Neural cell (in vitro differentiated cells): Measurements from ENCODE around the gene LYPLA2. TPM values are rescaled to one million over a fixed set of nuclear protein-coding genes. Genes with fewer than 3 reads are reported as not detected.
"Not testable (repeated sequence)": the region's sequence is repeated elsewhere in the genome, so short reads cannot be mapped to it uniquely, and the experiment has no call there.

Experiments
- H2AFZ ChIP-seq: fragments of 200-600, 300-800 bp; sonication (generic), shearing (Covaris generic); 2 replicates; pipeline ENCODE4 v1.6.0; 2014; ENCODE audit warnings: low read depth, mild to moderate bottlenecking, antibody characterized with exemption, low read length, moderate library complexity
- H3F3A ChIP-seq: fragments of 200-600 bp; shearing (Covaris generic); 2 replicates; pipeline ENCODE4 v1.6.1; 2016; ENCODE audit warnings: mild to moderate bottlenecking, moderate library complexity, mixed read lengths, antibody characterized with exemption, low read length; ENCODE audit not compliant: insufficient read depth, poor library complexity, severe bottlenecking
- H3K27ac ChIP-seq: fragments of 200-600, 300-800 bp; sonication (generic), shearing (Covaris generic); 2 replicates; pipeline ENCODE4 v1.5.1; 2014; ENCODE audit warnings: mild to moderate bottlenecking, low read length, moderate library complexity
- H3K27me3 ChIP-seq: fragments of 300-800, 200-600 bp; sonication (generic), shearing (Covaris generic); 2 replicates; pipeline ENCODE4 v1.6.0; 2014; ENCODE audit warnings: mild to moderate bottlenecking, low read depth, low read length, moderate library complexity; ENCODE audit not compliant: insufficient read depth
- H3K36me3 ChIP-seq: fragments of 300-800, 200-600 bp; sonication (generic), shearing (Covaris generic); 2 replicates; pipeline ENCODE4 v1.5.1; 2014; ENCODE audit warnings: mild to moderate bottlenecking, antibody characterized with exemption, low read length, moderate library complexity; ENCODE audit not compliant: insufficient read depth
- H3K4me2 ChIP-seq: fragments of 300-800, 200-600 bp; sonication (generic), shearing (Covaris generic); 2 replicates; pipeline ENCODE4 v1.6.0; 2014; ENCODE audit warnings: mild to moderate bottlenecking, low read length
- H3K4me3 ChIP-seq: fragments of 300-800, 200-600 bp; sonication (generic), shearing (Covaris generic); 2 replicates; pipeline ENCODE4 v1.5.1; 2014; ENCODE audit warnings: mild to moderate bottlenecking, low read length, moderate library complexity
- H3K79me2 ChIP-seq: fragments of 200-600 bp; shearing (Covaris generic); replicated peaks from 2 replicates; pipeline ENCODE4 v1.6.0; 2014; ENCODE audit warnings: mild to moderate bottlenecking, low read length, moderate library complexity; ENCODE audit not compliant: insufficient read depth
- H3K9ac ChIP-seq: fragments of 300-800, 200-600 bp; sonication (generic), shearing (Covaris generic); 2 replicates; pipeline ENCODE4 v1.6.1; 2016; ENCODE audit warnings: mild to moderate bottlenecking, low read length, mixed read lengths
- H3K9me2 ChIP-seq: fragments of 200-600 bp; shearing (Covaris generic); 2 replicates; pipeline ENCODE4 v1.6.1; 2016; ENCODE audit warnings: mild to moderate bottlenecking, low read length, mixed read lengths; ENCODE audit not compliant: insufficient read depth
- H3K9me3 ChIP-seq: fragments of 200-600, 300-800 bp; sonication (generic), shearing (Covaris generic); 2 replicates; pipeline ENCODE4 v1.6.1; 2016; ENCODE audit warnings: mild to moderate bottlenecking, mixed run types, low read length, moderate library complexity, mixed read lengths
- H4K20me1 ChIP-seq: fragments of 200-600 bp; shearing (Covaris generic); 2 replicates; pipeline ENCODE4 v1.6.1; 2016; ENCODE audit warnings: mild to moderate bottlenecking, mixed run types; ENCODE audit not compliant: insufficient read depth
- EP300 ChIP-seq: fragments of 450-650 bp; conservative IDR thresholded peaks from 2 replicates; pipeline ENCODE4 v1.6.1; 2014; ENCODE audit warnings: antibody characterized with exemption, mild to moderate bottlenecking, moderate library complexity; ENCODE audit not compliant: poor library complexity, severe bottlenecking
- EZH2 ChIP-seq: fragments of 200-600, 300-800 bp; shearing (Covaris generic), sonication (generic); IDR thresholded peaks from 2 replicates; pipeline ENCODE4 v1.6.1; 2014; ENCODE audit warnings: antibody characterized with exemption, low read length, borderline replicate concordance, mild to moderate bottlenecking; ENCODE audit not compliant: insufficient read depth, poor library complexity, severe bottlenecking
- MXI1 ChIP-seq: fragments of 450-650 bp; conservative IDR thresholded peaks from 2 replicates; pipeline ENCODE4 v1.6.1; 2014; ENCODE audit warnings: antibody characterized with exemption, mild to moderate bottlenecking; ENCODE audit not compliant: poor library complexity, severe bottlenecking
- POLR2AphosphoS5 ChIP-seq: IDR thresholded peaks from 2 replicates; pipeline ENCODE4 v1.6.1; 2012
- RAD21 ChIP-seq: fragments of 450-650 bp; conservative IDR thresholded peaks from 2 replicates; pipeline ENCODE4 v1.6.1; 2014; ENCODE audit warnings: antibody characterized with exemption, mild to moderate bottlenecking, moderate library complexity
- SMC3 ChIP-seq: fragments of 450-650 bp; conservative IDR thresholded peaks from 2 replicates; pipeline ENCODE4 v1.6.1; 2014; ENCODE audit warnings: antibody characterized with exemption, mild to moderate bottlenecking, moderate library complexity; ENCODE audit not compliant: poor library complexity
- TAF1 ChIP-seq: IDR thresholded peaks from 2 replicates; pipeline ENCODE4 v1.6.1; 2012; ENCODE audit warnings: low read depth
- polyA plus RNA-seq: library from polyadenylated mRNA; depleted of rRNA; stranded (reverse); fragments of >200 nt; gene quantifications from 2 replicates; pipeline ENCODE4 v1.2.3, GENCODE V29; 2014
- TF ChIP-seq, protein P1 (sequence below): IDR thresholded peaks from 2 replicates; pipeline ENCODE4 v1.6.1; 2012; ENCODE audit warnings: borderline replicate concordance
- TF ChIP-seq, protein P2 (sequence below): fragments of 450-650 bp; IDR thresholded peaks from 2 replicates; pipeline ENCODE4 v1.5.1; 2014; ENCODE audit warnings: antibody characterized with exemption, mild to moderate bottlenecking, moderate library complexity; ENCODE audit not compliant: poor library complexity, severe bottlenecking

LYPLA2 gene
- polyA plus RNA-seq, 1 donor from 2014 or later: 107 TPM

DNA sequence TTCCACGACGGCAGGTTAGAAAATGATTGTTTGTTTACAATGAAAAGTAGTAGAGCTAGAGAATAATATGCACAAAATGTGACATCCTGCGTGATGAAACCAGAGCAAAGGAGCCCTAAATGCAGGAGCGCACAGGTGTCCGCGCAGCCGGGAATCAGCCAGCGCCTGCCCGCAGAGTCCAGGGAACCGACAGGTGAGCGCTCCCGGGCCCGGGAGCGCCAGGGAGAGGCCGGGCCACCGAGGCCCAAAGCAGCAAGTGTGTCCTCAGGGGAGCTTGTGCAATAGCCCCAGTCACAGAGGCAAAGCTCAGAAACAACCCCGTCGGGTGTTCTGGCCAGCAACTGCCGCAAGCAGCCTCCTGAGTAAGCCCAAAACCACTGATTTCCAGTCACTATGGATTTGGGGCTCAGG is 10.4 kb downstream of the LYPLA2 start:
- H3K9me2 ChIP-seq: no peaks in the 10 kb centered on the region
- H3K4me3 ChIP-seq: peak overlapping the region; percentile 94
- H3K36me3 ChIP-seq: peaks cover 4% of the 10 kb centered on the region
- peak overlapping the region; percentile 86 for H3K9ac ChIP-seq
- peak overlapping the region; percentile 68 for H3K27ac ChIP-seq
- H3K9me3 ChIP-seq: no peaks in the 10 kb centered on the region
- no peaks in the 10 kb centered on the region for H3F3A ChIP-seq
- no peaks in the 10 kb centered on the region for H3K79me2 ChIP-seq
- H4K20me1 ChIP-seq: no peaks in the 10 kb centered on the region
- peak overlapping the region; percentile 78 for H3K4me2 ChIP-seq
- no peak for TF ChIP-seq MXI1
- TF ChIP-seq TAF1: no peak
- TF ChIP-seq EZH2: no peak
- no peak for TF ChIP-seq POLR2AphosphoS5
- no peaks in the 10 kb centered on the region for H3K27me3 ChIP-seq
- H2AFZ ChIP-seq: peak overlapping the region; percentile 80

DNA sequence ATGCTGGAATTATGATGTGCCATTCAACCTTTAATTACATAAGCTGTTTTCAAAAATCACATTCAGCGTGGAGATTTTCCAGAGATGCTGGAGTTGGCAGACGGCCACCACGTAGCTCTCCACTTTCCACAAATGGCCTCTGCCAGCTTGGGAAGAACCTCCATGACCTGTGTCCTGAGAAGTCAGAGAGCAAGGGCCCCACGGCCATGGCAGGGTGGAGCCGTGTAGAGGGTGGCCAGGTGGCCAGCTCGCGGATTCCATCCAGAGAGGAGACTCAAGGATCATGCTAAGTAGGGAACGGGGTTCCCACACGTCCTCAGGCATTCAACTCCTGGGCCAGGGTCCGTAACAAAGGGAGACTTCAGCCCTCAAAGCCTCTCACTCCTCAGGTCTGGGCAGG is 10.9 kb downstream of the LYPLA2 start:
- TF ChIP-seq TAF1: no peak
- no peak for TF ChIP-seq POLR2AphosphoS5
- no peak for TF ChIP-seq EP300
- TF ChIP-seq EZH2: no peak
- no peak for TF ChIP-seq SMC3
- no peak for TF ChIP-seq RAD21
- TF ChIP-seq, protein P1, sequence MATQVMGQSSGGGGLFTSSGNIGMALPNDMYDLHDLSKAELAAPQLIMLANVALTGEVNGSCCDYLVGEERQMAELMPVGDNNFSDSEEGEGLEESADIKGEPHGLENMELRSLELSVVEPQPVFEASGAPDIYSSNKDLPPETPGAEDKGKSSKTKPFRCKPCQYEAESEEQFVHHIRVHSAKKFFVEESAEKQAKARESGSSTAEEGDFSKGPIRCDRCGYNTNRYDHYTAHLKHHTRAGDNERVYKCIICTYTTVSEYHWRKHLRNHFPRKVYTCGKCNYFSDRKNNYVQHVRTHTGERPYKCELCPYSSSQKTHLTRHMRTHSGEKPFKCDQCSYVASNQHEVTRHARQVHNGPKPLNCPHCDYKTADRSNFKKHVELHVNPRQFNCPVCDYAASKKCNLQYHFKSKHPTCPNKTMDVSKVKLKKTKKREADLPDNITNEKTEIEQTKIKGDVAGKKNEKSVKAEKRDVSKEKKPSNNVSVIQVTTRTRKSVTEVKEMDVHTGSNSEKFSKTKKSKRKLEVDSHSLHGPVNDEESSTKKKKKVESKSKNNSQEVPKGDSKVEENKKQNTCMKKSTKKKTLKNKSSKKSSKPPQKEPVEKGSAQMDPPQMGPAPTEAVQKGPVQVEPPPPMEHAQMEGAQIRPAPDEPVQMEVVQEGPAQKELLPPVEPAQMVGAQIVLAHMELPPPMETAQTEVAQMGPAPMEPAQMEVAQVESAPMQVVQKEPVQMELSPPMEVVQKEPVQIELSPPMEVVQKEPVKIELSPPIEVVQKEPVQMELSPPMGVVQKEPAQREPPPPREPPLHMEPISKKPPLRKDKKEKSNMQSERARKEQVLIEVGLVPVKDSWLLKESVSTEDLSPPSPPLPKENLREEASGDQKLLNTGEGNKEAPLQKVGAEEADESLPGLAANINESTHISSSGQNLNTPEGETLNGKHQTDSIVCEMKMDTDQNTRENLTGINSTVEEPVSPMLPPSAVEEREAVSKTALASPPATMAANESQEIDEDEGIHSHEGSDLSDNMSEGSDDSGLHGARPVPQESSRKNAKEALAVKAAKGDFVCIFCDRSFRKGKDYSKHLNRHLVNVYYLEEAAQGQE: no peak
- no peak for TF ChIP-seq MXI1
- TF ChIP-seq, protein P2, sequence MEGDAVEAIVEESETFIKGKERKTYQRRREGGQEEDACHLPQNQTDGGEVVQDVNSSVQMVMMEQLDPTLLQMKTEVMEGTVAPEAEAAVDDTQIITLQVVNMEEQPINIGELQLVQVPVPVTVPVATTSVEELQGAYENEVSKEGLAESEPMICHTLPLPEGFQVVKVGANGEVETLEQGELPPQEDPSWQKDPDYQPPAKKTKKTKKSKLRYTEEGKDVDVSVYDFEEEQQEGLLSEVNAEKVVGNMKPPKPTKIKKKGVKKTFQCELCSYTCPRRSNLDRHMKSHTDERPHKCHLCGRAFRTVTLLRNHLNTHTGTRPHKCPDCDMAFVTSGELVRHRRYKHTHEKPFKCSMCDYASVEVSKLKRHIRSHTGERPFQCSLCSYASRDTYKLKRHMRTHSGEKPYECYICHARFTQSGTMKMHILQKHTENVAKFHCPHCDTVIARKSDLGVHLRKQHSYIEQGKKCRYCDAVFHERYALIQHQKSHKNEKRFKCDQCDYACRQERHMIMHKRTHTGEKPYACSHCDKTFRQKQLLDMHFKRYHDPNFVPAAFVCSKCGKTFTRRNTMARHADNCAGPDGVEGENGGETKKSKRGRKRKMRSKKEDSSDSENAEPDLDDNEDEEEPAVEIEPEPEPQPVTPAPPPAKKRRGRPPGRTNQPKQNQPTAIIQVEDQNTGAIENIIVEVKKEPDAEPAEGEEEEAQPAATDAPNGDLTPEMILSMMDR: no peak
- Histone ChIP-seq H3K9me2 (no peaks in the 10 kb centered on the region), H3K27ac (no peak overlapping the region), H2AFZ (no peak overlapping the region), H3K9ac (peak overlapping the region; percentile 86), H3K27me3 (no peaks in the 10 kb centered on the region), H4K20me1 (no peaks in the 10 kb centered on the region), H3F3A (no peaks in the 10 kb centered on the region), H3K9me3 (no peaks in the 10 kb centered on the region), H3K79me2 (no peaks in the 10 kb centered on the region), H3K36me3 (peaks cover 4% of the 10 kb centered on the region), H3K4me3 (no peak overlapping the region), H3K4me2 (no peak overlapping the region)

DNA sequence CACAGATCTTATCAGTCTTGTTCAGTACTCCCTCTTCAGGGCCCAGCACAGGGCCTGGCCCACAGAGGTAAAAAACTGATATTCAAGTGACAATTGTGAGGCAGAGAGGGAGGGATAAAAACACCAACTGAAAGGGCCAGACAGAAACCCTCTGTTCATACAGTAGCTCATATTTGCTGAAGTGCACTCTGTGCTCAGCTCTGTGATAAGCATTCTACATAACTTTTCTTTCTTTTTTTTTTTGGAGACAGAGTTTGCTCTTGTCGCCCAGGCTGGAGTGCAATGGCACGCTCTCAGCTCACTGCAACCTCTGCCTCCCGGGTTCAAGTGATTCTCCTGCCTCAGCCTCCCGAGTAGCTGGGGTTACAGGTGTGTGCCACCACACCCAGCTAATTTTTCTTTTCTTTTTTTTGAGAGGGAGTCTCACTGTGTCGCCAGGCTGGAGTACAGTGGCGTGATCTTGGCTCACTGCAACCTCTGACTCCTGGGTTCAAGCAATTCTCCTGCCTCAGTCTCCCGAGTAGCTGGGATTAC is 11.9 kb downstream of the LYPLA2 start:
- H3K9me3 ChIP-seq, H2AFZ ChIP-seq, H3K36me3 ChIP-seq, H3F3A ChIP-seq, H3K4me3 ChIP-seq, H3K27ac ChIP-seq, H3K4me2 ChIP-seq, H3K9ac ChIP-seq, H3K9me2 ChIP-seq, H3K27me3 ChIP-seq, H4K20me1 ChIP-seq, H3K79me2 ChIP-seq: not testable (repeated sequence)
